HG03378 (cell line): ENCODE measurements around the gene TRIM17.

ENCODE experiments used
- ATAC-seq: cut with Tn5 transposase; IDR thresholded peaks from one replicate; pipeline ENCODE4 v1.9.1; 2021; ENCODE audit warnings: mild to moderate bottlenecking, moderate library complexity; ENCODE audit not compliant: unreplicated experiment

The TRIM17 gene

DNA sequence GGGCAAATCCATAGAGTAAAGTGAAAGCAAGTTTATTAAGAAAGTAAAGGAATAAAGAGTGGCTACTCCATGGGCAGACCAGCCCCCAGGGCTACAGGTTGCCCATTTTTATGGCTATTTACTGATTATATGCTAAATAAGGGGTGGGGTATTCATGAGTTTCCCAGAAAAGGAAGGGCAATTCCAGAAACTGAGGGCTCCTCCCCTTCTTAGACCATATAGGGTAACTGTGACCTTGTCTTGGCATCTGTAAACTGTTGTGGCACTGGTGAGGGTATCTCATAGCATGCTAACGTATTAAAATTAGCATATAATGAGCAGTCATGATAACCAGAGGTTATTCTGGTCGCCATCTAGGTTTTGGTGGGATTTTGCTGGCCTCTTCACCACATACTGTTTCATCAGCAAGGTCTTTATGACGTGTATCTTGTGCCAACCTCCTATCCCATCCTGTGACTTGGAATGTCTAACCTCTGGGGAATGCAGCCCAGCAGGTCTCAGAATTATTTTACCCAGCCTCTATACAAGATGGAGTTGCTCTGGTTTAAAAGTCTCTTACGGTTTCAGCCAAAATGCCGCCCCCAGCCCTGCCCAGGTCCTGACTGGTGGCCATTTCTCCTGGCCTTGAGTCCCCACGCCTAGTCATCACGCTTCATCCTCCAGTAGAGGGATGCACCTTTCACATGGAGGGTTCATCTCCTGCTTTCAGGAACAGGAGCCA, 982 bp upstream of the TRIM17 start:
- ATAC-seq = no peak

DNA sequence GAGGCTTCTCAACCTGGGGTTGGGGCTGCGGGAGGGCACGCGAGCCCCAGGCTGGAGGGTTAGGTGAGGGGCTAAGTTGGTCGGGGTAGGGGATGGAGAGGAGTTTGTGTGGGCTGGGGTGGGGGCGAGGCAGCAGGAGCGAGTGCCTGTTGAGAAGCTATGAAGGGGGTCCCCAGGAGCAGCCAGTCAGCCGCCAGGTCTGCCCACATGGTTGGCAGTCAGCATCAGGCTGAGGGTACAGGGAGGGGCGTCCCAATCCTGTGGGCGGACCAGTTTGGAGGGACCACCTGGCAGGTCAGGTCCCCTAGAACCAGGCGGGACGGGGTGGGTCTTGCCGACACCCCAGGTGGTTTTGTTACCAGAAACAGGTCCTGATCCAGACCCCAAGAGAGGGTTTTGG, 400 bp upstream of the TRIM17 start:
- ATAC-seq = no peak

DNA sequence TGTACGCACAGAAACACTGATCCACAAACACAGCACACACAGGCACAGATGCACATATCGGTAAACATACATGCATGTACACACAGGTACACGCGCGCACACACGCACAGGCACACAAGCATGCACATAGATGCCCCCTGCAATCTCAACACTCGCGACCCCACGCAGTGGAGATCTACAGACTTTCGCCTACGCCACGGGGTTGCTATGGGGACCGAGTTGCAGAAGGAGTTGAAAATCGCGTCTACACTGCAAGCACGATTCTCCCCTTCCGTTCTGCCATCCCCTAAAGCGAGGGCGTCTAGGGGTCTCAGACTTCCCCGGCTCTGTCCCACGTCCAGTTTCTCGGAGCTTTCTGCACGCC, 826 bp downstream of the TRIM17 start:
- ATAC-seq = no peak

DNA sequence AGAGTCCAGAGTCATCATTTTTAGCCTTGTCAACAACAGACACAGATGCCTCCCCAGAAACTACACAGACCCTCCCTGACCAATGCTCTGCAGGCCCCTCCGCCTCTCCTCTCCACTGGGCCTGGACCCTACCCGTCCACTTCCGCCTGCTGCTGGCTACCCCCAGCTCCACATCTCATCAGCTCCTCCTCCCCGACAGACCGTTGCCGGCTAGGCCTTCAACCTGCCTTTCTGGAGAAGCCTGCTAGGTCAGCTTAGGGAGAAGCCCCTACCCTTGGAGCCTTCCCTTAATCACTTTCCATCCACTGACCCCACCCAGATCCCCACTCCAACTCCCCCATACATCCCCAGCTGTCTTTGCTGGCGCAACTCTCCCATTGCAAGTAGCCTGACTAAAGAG, 1.4 kb downstream of the TRIM17 start:
- no peak for ATAC-seq

DNA sequence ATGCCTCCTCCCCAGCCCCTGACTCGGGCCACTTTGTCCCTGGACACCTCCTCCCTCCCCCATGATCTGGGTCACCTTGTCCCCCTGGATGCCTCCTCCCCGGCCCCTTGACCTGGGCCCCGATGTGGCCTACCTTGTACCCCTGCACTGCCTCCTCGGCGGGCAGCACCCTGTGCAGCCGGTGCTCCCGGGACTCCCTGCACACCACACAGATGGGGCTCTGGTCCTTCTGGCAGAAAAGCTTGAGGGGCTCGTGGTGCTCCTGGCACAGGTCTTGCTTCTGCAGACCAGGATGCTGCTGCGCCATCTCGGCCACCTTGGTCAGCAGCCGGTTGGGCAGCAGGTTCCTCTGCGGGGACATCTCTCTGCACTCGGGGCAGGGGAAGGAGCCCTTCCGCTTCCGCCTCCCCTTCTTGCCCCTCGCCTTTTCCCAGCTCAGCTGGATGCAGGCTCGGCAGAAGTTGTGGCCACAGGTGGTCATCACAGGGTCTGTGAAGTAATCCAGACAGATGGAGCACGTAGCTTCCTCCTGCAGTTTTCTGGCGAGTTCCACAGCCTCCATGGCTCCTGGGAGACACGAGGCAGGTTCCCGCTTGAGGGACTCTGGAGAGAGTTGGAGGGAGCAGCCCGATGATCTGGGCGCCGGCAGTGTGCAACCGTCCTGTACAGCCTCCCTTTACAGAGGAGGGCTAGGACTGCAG, 2.0 kb downstream of the TRIM17 start:
- ATAC-seq = no peak

DNA sequence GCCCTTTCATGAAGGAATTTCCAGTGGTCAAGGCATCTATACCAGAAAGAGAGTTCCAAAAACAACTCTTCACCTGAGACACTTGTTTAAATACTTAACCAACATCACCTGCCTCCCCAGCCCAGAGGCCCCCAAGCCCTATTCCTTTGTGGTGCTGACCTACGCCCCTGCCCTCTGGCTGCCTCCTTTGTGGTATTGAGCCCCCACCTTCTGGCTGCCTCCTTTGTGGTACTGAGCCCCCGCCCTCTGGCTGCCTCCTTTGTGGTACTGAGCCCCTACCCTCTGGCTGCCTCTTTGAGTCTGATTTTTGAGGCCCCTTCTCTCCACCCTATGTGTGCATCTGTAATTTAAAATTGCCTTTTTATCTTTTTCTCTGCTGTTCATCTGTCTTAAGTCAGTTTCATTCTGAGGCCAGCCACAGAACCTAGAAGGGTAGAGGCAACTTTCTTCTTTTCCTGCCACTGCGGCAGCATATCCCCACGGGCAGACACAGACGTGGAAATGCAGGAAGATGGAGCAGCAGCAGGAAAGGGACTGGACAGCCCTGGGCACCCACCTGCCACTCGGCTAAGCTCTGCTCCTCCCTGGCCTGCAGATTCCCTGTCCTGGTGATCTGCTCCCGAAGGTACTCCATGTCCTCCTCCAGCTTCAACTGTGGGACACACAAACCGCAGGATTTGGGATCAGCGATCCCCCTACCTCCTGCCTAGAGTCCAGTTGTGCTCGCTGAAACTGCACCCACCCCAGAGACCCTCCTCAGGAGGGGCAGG, 3.2 kb downstream of the TRIM17 start:
- no peak for ATAC-seq

DNA sequence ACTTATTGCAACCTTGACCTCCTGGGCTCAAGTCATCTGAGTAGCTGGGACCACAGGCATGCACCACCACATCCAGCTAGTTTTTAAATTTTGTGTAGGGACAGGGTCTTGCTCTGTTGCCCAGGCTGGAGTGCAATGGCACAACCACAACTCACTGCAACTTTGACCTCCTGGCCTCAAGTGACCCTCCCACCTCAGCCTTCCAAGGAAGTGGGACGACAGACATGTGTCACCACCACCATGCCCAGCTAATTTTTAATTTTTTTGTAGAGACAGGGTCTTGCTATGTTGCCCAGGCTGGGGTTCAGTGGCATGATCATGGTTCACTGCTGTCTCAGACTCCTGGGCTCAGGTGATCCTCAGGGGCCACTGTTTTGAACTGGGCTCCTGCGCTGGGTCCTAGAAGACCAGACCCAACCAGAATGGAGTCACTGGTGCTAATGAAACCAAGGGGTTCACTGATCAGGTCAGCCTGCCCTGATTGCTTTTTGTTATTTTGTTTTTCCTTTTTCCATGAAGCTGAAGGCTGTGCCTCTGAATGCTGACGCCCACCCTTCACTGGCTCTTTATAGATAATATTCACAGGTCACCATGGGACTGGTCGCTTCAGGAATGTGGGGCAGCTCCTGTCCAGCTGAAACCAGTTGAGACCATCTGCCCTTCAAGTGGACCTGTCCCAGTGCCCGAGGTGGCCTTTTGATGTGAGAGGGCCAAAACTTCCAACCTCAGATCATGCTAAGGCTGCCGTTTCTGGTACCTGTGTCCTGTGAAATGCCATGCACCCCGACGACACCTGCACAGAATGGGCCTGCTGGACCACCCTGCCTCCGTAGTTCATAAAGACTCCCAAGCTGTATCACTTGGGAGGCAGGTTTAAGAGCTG, 4.9 kb downstream of the TRIM17 start:
- ATAC-seq = no peak

DNA sequence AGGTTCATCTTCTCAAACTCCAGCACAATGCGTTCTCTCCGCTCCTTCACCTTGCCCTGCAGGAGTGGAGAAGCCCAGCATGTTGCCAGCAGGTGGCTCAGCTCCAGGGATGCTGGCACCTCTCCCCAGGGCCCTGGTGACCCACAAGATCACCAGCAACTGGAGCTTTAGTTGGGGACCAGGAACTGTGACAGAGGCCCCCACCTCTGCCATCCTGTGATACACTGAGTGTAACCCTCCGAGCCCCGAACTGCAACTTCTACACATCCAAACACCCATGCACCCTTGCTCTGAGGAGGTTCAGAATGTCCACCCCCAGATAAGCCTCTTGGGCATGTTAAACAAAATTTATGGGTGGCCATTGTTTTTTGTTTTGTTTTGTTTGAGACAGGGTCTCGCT, 5.5 kb downstream of the TRIM17 start:
- no peak for ATAC-seq

DNA sequence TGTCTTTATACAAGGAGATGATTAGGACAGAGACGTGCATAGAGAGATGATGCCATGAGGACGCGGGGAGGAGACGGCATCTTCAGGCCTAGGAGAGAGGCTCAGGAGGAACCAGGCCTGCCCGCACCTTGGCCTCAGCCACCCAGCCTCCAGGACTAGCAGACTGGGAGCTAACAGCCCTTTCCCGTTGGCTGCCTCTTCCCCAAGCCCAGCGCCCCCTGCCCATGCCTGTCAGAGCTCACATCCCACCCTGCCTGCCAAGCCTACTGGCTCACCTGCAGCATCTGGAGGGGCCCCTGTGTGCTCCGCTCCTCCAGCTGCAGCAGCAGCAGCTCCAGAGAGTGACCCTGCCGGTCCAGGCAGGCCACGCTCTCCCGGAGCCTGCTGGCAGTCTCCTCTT, 6.0 kb downstream of the TRIM17 start:
- ATAC-seq = no peak

DNA sequence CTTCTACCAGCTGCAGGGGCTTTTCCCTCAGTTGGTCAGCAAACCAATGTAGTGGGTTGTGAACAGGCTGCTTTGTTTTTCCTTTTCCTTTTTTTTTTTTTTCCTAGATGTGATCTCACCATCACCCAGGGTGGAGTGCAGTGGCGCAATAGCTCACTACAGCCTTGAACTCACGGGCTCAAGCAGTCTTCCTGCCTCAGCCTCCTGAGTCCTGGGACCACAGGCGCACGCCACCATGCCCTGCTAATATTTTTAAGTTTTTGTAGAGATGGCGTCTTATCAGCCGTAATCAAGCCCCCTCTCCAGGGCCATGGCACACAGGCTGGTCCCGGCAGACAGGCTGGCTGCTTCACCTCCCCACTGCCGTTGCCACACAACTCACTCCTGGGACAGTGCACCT, 6.6 kb downstream of the TRIM17 start:
- ATAC-seq = no peak

DNA sequence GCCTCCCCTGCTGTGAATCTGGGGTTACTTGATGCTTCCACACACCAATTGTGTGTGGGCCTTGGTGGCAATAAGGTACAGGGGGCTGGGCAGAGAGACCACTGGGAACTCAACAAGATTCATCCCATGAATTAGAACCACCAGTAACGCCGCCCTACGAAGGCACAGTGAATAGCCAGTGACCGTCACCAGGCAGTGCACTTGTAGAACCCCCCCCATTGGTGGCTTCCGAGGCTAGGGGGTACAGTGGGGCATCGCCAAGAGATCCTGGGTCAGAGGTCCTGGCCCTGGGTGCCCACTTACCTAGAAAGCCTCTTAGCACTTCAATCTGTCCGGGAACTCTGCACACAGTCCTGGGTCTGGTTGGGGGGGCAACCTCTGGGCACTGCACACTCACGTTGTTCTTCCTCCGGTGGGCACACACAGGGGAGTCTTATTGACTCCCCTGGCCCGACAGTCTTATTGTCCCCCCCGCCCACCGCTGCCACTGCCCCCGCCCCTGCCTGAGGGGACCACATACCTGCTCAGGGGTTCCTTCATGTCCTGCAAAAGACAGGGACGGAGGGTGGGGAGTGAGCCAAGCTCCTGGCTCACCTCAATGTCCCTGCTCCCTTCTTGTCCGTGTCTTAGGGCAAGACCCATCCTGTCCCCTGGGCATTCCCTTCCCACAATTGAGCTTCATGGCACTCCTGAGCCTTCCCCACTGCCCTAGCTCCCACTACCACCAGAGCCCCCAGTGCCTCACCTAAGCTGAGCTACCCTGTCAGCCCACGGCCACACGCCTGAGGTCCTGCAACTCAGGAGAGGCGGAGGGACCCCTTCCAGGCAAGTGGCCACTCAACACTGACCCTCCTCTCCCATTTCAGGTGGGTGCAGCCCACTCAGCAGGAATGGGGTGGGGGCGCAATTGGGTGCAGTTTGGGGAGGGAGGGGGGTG, 7.5 kb downstream of the TRIM17 start:
- no peak for ATAC-seq

DNA sequence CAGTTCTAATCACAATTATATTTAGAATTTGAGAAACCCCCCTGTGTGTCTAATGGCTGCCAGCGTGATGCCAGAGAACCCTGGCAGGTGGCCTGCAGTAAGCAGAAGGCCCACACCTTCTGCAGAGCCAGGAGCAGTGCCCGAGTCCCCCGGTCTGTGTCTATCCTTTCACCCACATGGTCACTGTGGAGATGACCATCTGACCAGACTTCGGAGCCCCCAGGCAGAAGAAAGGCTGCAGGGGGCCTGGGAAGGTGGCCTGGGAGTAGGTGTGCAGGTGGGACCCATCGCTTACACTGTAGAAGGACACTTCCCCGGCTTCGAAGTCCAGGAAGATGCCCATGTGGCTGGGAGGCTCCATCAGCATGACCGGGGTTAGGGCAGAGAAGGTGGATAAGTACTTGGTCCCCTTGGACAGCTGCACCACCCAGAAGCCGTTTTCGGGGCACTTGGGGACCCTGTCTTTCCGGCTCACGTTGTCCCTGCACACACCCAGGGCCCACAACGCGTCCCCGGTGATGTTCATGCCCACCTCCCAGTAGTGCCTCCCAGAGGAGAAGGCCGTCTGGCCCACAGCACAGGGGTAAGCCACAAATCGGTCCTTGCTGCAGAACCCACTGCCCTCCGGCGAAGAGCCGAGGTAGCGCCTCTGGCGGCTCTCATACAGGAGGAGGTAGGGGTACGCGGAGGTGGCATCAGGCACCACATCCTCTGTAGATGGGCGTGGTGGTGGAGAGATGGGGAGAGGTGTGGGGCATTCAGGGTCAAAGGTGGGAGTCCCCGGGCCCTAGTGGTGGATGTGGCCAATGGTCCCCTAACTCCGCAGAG, 8.4 kb downstream of the TRIM17 start:
- ATAC-seq = no peak

DNA sequence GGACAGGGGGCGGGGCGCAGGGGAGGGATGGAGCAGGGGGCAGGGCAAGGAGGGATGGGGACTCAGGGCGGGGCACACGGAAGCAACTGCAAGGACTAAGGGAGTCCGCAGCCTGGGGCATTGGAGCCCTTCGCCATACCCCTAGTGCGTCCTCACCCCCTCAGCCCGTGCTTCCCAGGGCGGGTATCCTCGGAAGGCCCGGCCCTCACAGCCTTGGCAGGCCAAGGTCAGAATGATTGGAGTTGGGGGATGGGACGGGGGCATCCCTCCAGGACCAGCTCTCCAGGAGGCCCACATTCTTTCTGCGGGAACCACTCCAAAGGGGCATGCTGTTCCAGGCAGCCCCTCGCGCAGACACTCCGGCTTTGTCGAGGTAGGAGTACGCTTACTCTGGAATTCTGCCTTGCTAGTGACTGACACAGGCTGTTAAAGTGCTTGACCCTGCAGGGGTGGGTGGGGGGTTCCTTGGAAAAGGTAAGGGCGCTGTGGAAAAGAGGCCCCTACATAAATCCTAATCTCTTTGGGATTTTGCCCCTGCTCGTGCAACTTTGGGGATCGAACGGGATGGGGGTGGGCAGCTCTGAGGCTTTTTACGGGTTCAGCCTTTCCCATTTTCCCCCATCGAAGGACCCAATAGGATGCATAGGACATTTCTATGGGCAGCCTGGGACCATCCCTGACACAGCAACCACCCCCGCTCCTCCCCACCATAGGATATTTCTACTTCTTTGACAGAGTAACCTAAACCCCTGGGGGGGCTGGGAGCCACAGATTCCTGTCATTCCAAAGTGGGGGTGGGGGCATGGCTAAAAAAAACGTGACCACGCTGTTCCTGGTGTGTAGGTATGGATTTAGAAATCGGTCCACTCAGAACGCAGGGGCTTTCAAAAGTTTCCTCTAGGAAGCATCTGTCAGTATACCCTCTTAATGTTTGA, 9.3 kb downstream of the TRIM17 start:
- no peak for ATAC-seq

DNA sequence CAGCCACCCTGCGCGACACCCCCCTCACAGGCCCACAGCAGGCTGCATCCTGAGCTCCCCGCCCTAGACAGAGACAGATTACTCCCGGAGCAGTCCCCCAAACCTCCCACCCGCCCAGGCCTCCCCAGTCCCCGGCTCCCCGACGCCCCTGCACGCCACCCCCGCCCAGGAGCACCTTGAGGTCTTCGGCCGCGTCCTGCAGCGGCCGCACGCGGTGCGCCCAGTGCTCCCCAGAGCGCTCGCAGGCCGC, 10.8 kb downstream of the TRIM17 start:
- no peak for ATAC-seq

DNA sequence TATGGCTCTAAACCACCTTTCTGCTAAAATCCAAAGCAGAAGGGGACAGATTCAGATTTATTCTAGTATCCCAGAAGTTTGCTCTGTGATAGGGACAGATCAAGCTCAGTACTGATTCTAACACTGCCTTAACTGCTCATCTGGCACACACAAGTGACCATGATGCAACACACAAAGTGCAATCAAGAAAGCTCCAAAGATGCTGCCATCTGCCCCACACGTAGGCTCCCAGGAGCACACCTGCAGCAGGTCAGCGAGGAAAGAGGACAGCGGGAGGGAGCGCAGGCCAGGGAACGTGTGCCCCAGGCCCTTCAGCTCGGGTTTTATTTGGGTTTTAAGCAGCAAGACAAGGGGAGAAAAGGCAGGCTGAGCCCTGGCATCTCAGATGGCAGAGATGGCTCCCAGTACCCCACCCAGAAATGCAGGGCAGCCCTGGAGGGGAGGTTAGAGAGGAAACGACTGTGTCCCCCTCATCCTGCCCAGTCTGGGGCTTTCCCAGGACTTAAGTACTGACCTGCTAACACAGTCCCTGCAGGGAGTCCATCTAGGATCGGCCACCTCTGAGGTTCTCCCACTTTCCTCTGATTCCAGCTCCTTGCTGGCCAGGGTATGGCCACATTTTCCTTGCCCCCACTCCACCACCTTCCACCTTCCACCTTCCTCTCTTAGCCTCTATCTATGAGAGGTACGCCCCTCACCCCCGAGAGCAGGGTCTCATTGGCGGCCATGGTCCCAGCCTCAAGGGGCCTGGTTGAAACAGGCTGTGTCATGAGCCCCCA, 11.3 kb downstream of the TRIM17 start:
- ATAC-seq = no peak

DNA sequence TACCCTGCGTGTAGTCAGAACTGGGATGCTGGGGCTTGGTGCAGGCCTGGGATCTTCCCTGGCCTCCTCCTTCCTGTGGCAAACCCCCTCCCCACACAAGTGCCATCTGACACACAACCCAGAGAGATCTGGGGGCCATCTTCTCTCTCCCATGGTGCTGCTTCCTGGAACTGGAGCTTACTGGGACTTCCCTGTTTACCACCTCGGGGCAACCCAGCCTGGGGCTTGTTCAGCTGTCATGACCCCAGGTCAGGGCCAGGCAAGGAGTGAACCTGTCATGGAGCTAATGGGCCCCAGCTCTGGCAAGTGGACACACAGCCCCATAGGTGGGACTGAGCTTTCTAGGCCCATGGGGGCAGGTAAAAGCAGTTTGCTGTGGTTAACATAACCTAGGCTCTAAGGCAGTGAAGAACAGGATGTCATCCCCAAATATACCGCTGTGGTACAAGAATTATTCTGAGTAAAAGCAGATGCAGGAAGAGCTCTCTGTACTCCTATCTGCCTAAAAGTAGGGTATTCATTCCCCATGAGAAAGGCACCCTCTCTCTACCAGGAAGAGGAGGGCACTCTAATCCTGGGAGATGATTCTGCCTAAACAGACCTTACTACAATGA, 12.4 kb downstream of the TRIM17 start:
- no peak for ATAC-seq

DNA sequence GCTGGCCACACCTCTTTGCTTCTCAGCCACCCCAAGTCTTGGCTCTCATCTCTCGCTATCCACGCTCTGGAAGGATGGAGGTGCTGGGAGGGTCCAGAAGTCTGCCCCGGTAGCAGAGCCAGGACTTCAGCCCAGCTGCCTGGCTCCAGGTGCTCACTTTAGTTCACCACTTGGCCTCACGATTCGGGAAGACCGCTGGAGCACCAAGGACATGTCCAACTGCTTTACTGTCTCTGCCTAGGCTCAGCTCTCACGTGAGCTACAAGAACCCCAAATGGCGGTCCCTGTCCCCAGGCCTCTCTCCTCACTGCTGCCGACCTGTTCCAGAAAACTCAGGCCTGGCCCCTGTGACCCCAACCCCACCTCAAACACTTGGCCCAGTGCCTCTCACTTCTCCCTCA, 13.4 kb downstream of the TRIM17 start:
- no peak for ATAC-seq
